Measurements from ENCODE around the gene FXN.

FXN gene

GRCh38 chr9:69076550-69076949 is 41.0 kb downstream of the FXN start:
- ChIA-PET POLR2A (no interaction called here), CTCF (interaction anchor here (1.3 to 3.4 kb wide), 2 partner anchors 23 to 147 kb away, joined by 3 to 14 read pairs; no protein-coding TSS in a partner anchor)
- TF ChIP-seq CTCF (IDR thresholded peaks at IDR 0.05; ENCODE audit: insufficient read depth, low read length, missing control alignments), result no peak

DNA sequence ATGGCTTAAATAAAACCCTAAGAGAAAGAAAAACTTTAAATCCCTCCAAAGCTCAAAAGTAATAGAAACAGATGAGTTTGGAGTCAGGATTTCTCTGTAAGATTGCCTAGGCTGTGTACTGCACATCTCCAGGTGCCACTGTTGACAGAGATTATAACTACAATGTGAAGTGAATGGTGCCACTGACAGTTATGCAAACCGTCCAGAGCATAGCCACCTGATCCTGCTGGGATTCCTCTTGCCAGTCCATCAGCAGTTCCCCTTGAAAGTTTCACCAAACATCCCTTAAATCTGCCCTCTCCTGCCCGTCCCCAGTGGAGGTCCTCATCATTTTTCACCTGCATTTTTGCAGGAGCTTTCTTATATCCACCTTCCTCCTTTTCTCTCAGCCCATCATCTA is 42.5 kb downstream of the FXN start:
- no peak for TF ChIP-seq CTCF (IDR thresholded peaks at IDR 0.05; ENCODE audit: insufficient read depth, low read length, missing control alignments)
- DNase-seq (ENCODE audit: low read depth, low spot score), result no peak
- H3K4me3 ChIP-seq (ENCODE audit: low read depth, low read length), result no peak overlapping the region
- ChIA-PET CTCF (interaction anchor here (0.6 to 3.4 kb wide), 6 partner anchors 25 to 146 kb away, joined by 3 to 14 read pairs (median 3); partner anchors contain the start of gene FXN), POLR2A (no interaction called here)

More at GRCh38 chr9:69076550-69076949, 41.0 kb downstream of the FXN start:
- DNase-seq (ENCODE audit: low read depth, low spot score), result no peak
- H3K4me3 ChIP-seq (ENCODE audit: low read depth, low read length), result no peak overlapping the region

- DNase-seq (ENCODE audit: low read depth, low spot score), result no peak
- no peak overlapping the region for H3K4me3 ChIP-seq (ENCODE audit: low read depth, low read length)
- POLR2A ChIA-PET, result no interaction called here
- CTCF ChIA-PET, result interaction anchor here (0.6 to 3.4 kb wide), 4 partner anchors 25 to 113 kb away, joined by 3 to 14 read pairs (median 4); partner anchors contain the start of gene FXN
- no peak for TF ChIP-seq CTCF (IDR thresholded peaks at IDR 0.05; ENCODE audit: insufficient read depth, low read length, missing control alignments)
Measured at GRCh38 chr9:69078581-69078980, 43.0 kb downstream of the FXN start.

- H3K4me3 ChIP-seq (ENCODE audit: low read depth, low read length), result no peak overlapping the region
- TF ChIP-seq CTCF (IDR thresholded peaks at IDR 0.05; ENCODE audit: insufficient read depth, low read length, missing control alignments), result no peak
- ChIA-PET POLR2A (no interaction called here), CTCF (interaction anchor here (1.4 to 1.5 kb wide), 2 partner anchors 43 to 79 kb away, joined by 3 to 4 read pairs; partner anchors contain the start of gene FXN)
- DNase-seq (ENCODE audit: low read depth, low spot score), result no peak
Measured at GRCh38 chr9:69079186-69079585, 43.6 kb downstream of the FXN start.

DNA sequence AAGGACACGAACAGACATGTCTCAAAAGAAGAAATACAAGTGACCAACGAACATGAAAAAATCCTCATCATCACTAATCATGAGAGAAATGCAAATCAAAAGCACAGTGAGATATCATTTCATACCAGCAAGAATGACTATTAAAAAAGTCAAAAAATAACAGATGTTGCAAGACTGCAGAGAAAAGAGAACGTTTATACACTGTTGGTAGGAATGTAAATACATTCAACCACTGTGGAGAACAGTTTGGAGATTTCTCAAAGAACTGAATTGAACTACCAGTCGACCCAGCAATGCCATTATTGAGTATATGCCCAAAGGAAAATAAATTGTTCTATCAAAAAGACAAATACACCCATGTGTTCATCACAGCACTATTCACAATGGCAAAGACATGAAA is 45.7 kb downstream of the FXN start:
- ChIA-PET POLR2A (no interaction called here), CTCF (interaction anchor here (2.1 kb wide), 1 partner anchor 112 kb away, joined by 7 read pairs; no protein-coding TSS in a partner anchor)
- TF ChIP-seq CTCF (IDR thresholded peaks at IDR 0.05; ENCODE audit: insufficient read depth, low read length, missing control alignments), result no peak
- H3K4me3 ChIP-seq (ENCODE audit: low read depth, low read length), result no peak overlapping the region
- no peak for DNase-seq (ENCODE audit: low read depth, low spot score)

DNA sequence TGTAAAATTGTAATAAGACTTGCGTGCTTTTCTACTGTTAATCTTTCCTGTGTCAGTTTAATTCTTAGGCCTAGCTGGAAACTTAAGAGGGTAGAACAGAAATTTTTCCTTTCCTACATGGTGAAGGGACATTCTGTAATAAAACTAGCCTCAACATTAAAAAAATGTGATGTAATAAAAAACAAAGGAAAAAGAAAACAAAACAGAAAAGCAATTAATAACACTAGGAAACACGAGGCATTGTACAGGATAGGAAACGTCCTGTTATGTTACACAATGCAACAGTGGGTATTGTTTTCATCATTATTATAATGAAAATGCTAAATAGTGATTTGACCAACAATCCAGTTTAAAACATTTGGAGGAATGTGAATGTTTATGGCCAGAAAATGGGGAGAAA is 47.8 kb downstream of the FXN start:
- no peak for TF ChIP-seq CTCF (IDR thresholded peaks at IDR 0.05; ENCODE audit: insufficient read depth, low read length, missing control alignments)
- ChIA-PET POLR2A (interaction anchor here (0.7 kb wide), 1 partner anchor 66 kb away, joined by 3 read pairs; no protein-coding TSS in a partner anchor), CTCF (interaction anchor here (1.0 to 2.1 kb wide), 4 partner anchors 8 to 110 kb away, joined by 3 to 7 read pairs (median 4); no protein-coding TSS in a partner anchor)
- H3K4me3 ChIP-seq (ENCODE audit: low read depth, low read length), result no peak overlapping the region
- no peak for DNase-seq (ENCODE audit: low read depth, low spot score)
